Trophoblast cell (in vitro differentiated cells and primary cell): ENCODE measurements around the gene SZRD1.

ENCODE experiments used
- DNase-seq, 2 donors: peaks; one replicate each; pipeline ENCODE4 v3.0.0-alpha.2; 2016
- H2AFZ ChIP-seq: 2 replicates; pipeline ENCODE4 v1.6.1; 2013; ENCODE audit warnings: low read length, moderate library complexity, mild to moderate bottlenecking; ENCODE audit not compliant: insufficient read depth, poor library complexity
- H2AK5ac ChIP-seq: 2 replicates; pipeline ENCODE4 v1.6.1; 2013; ENCODE audit warnings: mild to moderate bottlenecking, low read length
- H2BK120ac ChIP-seq: 2 replicates; pipeline ENCODE4 v1.6.1; 2013; ENCODE audit warnings: low read length, mild to moderate bottlenecking, moderate library complexity; ENCODE audit not compliant: insufficient read depth, poor library complexity
- H2BK12ac ChIP-seq: 2 replicates; pipeline ENCODE4 v1.6.1; 2013; ENCODE audit warnings: mild to moderate bottlenecking, low read length, moderate library complexity
- H2BK5ac ChIP-seq: 2 replicates; pipeline ENCODE4 v1.6.1; 2013; ENCODE audit warnings: low read length, low read depth, moderate library complexity, mild to moderate bottlenecking; ENCODE audit not compliant: poor library complexity
- H3K14ac ChIP-seq: 2 replicates; pipeline ENCODE4 v1.6.1; 2013; ENCODE audit warnings: mild to moderate bottlenecking, low read length
- H3K18ac ChIP-seq: 2 replicates; pipeline ENCODE4 v1.6.1; 2013; ENCODE audit warnings: mild to moderate bottlenecking, low read length
- H3K23ac ChIP-seq: 2 replicates; pipeline ENCODE4 v1.6.1; 2013; ENCODE audit warnings: low read length
- H3K27ac ChIP-seq: 2 replicates; pipeline ENCODE4 v1.5.1; 2013; ENCODE audit warnings: low read depth, mild to moderate bottlenecking, inconsistent platforms, low read length, moderate library complexity
- H3K27me3 ChIP-seq: 2 replicates; pipeline ENCODE4 v1.6.1; 2013; ENCODE audit warnings: inconsistent platforms, mild to moderate bottlenecking, low read length, moderate library complexity; ENCODE audit not compliant: insufficient read depth
- H3K36me3 ChIP-seq, 2 experiments: 1 replicate in 1 of 2; 2 replicates in 1 of 2; pipeline ENCODE4 v1.6.1; 2013; ENCODE audit warnings: low read length in 2 of 2, mild to moderate bottlenecking in 2 of 2, moderate library complexity in 1 of 2; ENCODE audit not compliant: insufficient read depth in 2 of 2, control insufficient read depth in 1 of 2
- H3K4ac ChIP-seq: 2 replicates; pipeline ENCODE4 v1.6.1; 2013; ENCODE audit warnings: low read depth, mild to moderate bottlenecking, low read length, moderate library complexity
- H3K4me1 ChIP-seq, 2 experiments: 1 replicate in 1 of 2; 2 replicates in 1 of 2; pipeline ENCODE4 v1.6.1; 2013; ENCODE audit warnings: low read length in 2 of 2, mild to moderate bottlenecking in 2 of 2, moderate library complexity in 1 of 2; ENCODE audit not compliant: insufficient read depth in 2 of 2, control insufficient read depth in 1 of 2
- H3K4me2 ChIP-seq: 2 replicates; pipeline ENCODE4 v1.6.1; 2013; ENCODE audit warnings: inconsistent platforms, mild to moderate bottlenecking, low read length, moderate library complexity
- H3K4me3 ChIP-seq: 2 replicates; pipeline ENCODE4 v1.5.1; 2013; ENCODE audit warnings: mild to moderate bottlenecking, low read depth, low read length, inconsistent platforms
- H3K79me1 ChIP-seq: one replicate; pipeline ENCODE4 v1.6.1; 2013; ENCODE audit warnings: low read length
- H3K79me2 ChIP-seq: 2 replicates; pipeline ENCODE4 v1.6.1; 2013; ENCODE audit warnings: low read length, mild to moderate bottlenecking; ENCODE audit not compliant: control insufficient read depth, insufficient read depth, poor library complexity
- H3K9ac ChIP-seq: 2 replicates; pipeline ENCODE4 v1.6.1; 2013; ENCODE audit warnings: mild to moderate bottlenecking, low read length
- H3K9me3 ChIP-seq: 2 replicates; pipeline ENCODE4 v1.6.1; 2013; ENCODE audit warnings: low read depth, mild to moderate bottlenecking, control low read depth, inconsistent platforms, low read length; ENCODE audit not compliant: insufficient read depth
- H4K12ac ChIP-seq: 2 replicates; pipeline ENCODE4 v1.6.1; 2013; ENCODE audit warnings: low read depth, mild to moderate bottlenecking, low read length, moderate library complexity
- H4K8ac ChIP-seq: 2 replicates; pipeline ENCODE4 v1.6.1; 2013; ENCODE audit warnings: low read depth, mild to moderate bottlenecking, low read length, moderate library complexity
- H4K91ac ChIP-seq: one replicate; pipeline ENCODE4 v1.6.1; 2013; ENCODE audit warnings: low read depth, mild to moderate bottlenecking, low read length, moderate library complexity
- whole genome bisulfite sequencing: extraction: QIAGEN DNeasy Blood & Tissue Kit; methylation state at CpG from one replicate; pipeline ENCODE4 v1.1.7; 2013; ENCODE audit warnings: missing lambda C conversion rate; ENCODE audit not compliant: insufficient read length, insufficient coverage; ENCODE audit errors: extremely low coverage; 5-methylcytosine and 5-hydroxymethylcytosine counted together

The SZRD1 gene

DNA sequence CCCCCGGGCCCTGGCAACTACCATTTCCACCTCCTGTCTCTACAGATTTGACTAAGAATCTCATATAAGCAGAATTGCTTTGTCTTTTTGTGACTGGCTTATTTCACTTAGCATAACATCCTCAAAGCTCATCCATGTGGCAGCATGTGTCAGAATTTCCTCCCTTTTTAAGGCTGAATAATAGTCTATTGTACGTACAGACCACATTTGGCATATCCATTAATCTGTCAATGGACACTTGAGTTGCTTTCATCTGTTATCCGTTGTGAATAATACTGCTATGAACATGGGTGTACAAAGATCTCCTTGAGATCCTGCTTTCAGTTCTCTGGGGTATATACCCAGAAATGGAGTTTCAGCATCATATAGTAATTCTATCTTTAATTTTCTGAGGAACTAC lies 46.1 kb downstream of the SZRD1 start:
- Histone ChIP-seq H3K18ac (no peak overlapping the region), H3K79me2 (no peaks in the 10 kb centered on the region), H3K23ac (no peak overlapping the region), H3K27ac (no peak overlapping the region), H3K9ac (no peak overlapping the region), H3K27me3 (no peaks in the 10 kb centered on the region), H3K4me2 (no peak overlapping the region), H4K91ac (no peak overlapping the region), H2BK120ac (no peak overlapping the region), H2AK5ac (no peak overlapping the region), H3K79me1 (no peaks in the 10 kb centered on the region), H3K4me3 (no peak overlapping the region), H3K9me3 (no peaks in the 10 kb centered on the region), H2AFZ (no peak overlapping the region), H3K14ac (no peak overlapping the region), H3K36me3 (no peaks in the 10 kb centered on the region), H2BK5ac (no peak overlapping the region), H3K4ac (no peak overlapping the region), H4K12ac (no peak overlapping the region), H2BK12ac (no peak overlapping the region), H3K4me1 (no peaks in the 10 kb centered on the region), H4K8ac (no peak overlapping the region)
- no CpG with 5 or more reads among the region's 3 CpGs for WGBS
- DNase-seq, result no peak

DNA sequence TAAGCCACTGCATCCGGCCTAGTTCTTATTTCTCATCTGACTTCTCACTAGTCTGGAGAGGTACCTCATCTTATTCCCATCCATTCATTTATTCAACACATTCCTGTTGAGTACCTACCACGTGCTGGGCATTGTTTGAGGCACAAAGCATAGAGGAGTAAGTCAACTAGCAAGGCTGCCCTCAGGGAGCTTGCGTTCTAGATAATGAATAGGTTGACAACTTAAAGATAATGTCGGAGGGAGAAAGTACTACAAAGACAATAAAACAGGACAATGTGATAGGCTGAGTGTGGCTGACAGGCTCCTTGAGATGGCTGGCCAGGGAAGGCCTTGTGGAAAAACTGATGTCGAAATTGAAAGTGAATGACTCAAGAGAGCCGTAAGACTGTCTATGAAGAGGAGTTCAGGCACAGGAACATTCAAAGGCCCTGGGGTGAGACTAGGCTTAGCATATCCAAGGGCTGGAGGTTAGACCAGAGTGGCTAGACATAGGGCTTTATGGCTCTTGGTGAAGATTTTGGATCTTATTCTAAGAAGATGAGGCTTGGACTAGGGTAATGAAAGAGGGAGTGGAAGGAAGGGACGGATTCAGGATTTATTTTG lies 51.9 kb downstream of the SZRD1 start:
- Histone ChIP-seq H3K14ac (no peak overlapping the region), H3K23ac (no peak overlapping the region), H2BK120ac (no peak overlapping the region), H4K12ac (no peak overlapping the region), H3K4me2 (no peak overlapping the region), H3K18ac (no peak overlapping the region), H3K4ac (no peak overlapping the region), H3K27me3 (no peaks in the 10 kb centered on the region), H2AK5ac (no peak overlapping the region), H2BK12ac (no peak overlapping the region), H3K9me3 (no peaks in the 10 kb centered on the region), H3K4me3 (no peak overlapping the region), H3K79me1 (no peaks in the 10 kb centered on the region), H3K36me3 (no peaks in the 10 kb centered on the region), H4K91ac (no peak overlapping the region), H2AFZ (no peak overlapping the region), H4K8ac (no peak overlapping the region), H3K4me1 (no peaks in the 10 kb centered on the region), H2BK5ac (no peak overlapping the region), H3K9ac (no peak overlapping the region), H3K27ac (no peak overlapping the region), H3K79me2 (no peaks in the 10 kb centered on the region)
- WGBS, result no CpG with 5 or more reads among the region's 7 CpGs
- no peak for DNase-seq

DNA sequence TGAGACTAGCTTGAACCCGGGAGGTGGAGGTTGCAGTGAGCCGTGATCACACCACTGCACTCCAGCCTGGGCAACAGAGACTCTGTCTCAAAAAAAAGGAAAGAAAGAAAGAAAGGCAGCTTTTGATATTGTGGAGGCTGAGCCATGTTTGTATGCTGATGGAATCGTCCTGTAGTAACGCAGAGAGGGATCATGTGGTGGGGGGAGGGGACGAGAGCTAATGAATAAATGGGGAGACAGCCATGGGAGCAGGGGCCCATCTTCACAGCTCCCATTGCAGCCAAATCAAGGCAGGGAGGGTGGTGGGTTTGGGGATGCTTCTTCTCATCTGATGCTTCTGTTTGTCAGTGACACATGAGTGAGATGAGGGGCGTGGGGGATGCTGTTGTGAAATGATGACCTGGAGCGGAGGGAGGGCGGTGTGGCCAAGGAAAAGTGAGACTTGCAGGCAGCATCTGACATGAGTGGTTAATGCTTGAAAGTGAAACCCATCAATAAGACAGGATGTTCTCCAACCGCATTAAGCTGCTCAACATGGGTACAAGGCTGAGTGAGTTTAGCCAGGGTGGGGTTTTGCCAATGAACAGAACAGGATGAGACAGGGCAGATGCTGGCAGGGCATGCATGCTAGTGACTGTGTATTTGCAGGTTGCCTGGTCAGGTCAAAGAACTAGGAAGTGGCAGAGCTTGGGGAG lies 53.5 kb downstream of the SZRD1 start:
- Histone ChIP-seq H3K4me1 (no peaks in the 10 kb centered on the region), H2BK12ac (no peak overlapping the region), H2BK5ac (no peak overlapping the region), H2AFZ (no peak overlapping the region), H3K79me2 (no peaks in the 10 kb centered on the region), H3K4me2 (no peak overlapping the region), H3K36me3 (no peaks in the 10 kb centered on the region), H2AK5ac (no peak overlapping the region), H3K18ac (no peak overlapping the region), H3K4ac (no peak overlapping the region), H3K23ac (no peak overlapping the region), H3K79me1 (no peaks in the 10 kb centered on the region), H3K4me3 (no peak overlapping the region), H2BK120ac (no peak overlapping the region), H3K27ac (no peak overlapping the region), H4K12ac (no peak overlapping the region), H3K9ac (no peak overlapping the region), H3K9me3 (no peaks in the 10 kb centered on the region), H3K27me3 (no peaks in the 10 kb centered on the region), H3K14ac (no peak overlapping the region), H4K8ac (no peak overlapping the region), H4K91ac (no peak overlapping the region)
- WGBS, result no CpG with 5 or more reads among the region's 9 CpGs
- no peak for DNase-seq

DNA sequence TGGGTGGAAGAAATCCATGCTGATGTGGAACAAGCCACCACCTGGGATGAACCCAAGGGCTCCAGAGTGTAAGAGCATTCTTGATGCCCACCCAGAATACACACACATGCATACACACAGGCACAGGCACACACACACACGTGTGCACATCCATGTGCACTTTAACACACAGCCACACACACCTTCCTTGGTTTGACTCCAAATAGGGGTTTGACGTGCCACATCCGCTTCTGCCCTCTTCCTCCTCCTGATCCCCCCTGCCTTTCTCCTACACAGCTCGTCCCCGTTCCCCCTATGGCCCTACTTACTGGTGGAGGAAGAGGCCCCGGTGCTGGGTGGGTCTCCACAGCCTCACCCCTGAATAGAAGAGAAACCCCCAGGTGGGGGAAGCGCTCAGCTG lies 54.2 kb downstream of the SZRD1 start:
- Histone ChIP-seq H4K8ac (no peak overlapping the region), H3K27ac (no peak overlapping the region), H3K9ac (no peak overlapping the region), H3K18ac (no peak overlapping the region), H3K14ac (no peak overlapping the region), H3K9me3 (no peaks in the 10 kb centered on the region), H2BK120ac (no peak overlapping the region), H3K36me3 (no peaks in the 10 kb centered on the region), H3K4me3 (no peak overlapping the region), H3K4me1 (no peaks in the 10 kb centered on the region), H3K79me1 (no peaks in the 10 kb centered on the region), H3K27me3 (no peaks in the 10 kb centered on the region), H2AK5ac (no peak overlapping the region), H2AFZ (no peak overlapping the region), H3K4me2 (no peak overlapping the region), H4K91ac (no peak overlapping the region), H2BK5ac (no peak overlapping the region), H3K23ac (no peak overlapping the region), H3K4ac (no peak overlapping the region), H2BK12ac (no peak overlapping the region), H3K79me2 (no peaks in the 10 kb centered on the region), H4K12ac (no peak overlapping the region)
- no CpG with 5 or more reads among the region's 7 CpGs for WGBS
- no peak for DNase-seq
